Neural cell (in vitro differentiated cells): ENCODE results near the gene TULP3. TPM values are rescaled to one million over a fixed set of nuclear protein-coding genes. Genes with fewer than 3 reads are reported as not detected.

Source experiments
- H2AFZ ChIP-seq: fragments of 200-600, 300-800 bp; sonication (generic), shearing (Covaris generic); 2 replicates; pipeline ENCODE4 v1.6.0; 2014; ENCODE audit warnings: low read depth, mild to moderate bottlenecking, antibody characterized with exemption, low read length, moderate library complexity
- H3F3A ChIP-seq: fragments of 200-600 bp; shearing (Covaris generic); 2 replicates; pipeline ENCODE4 v1.6.1; 2016; ENCODE audit warnings: mild to moderate bottlenecking, moderate library complexity, mixed read lengths, antibody characterized with exemption, low read length; ENCODE audit not compliant: insufficient read depth, poor library complexity, severe bottlenecking
- H3K27ac ChIP-seq: fragments of 200-600, 300-800 bp; sonication (generic), shearing (Covaris generic); 2 replicates; pipeline ENCODE4 v1.5.1; 2014; ENCODE audit warnings: mild to moderate bottlenecking, low read length, moderate library complexity
- H3K27me3 ChIP-seq: fragments of 300-800, 200-600 bp; sonication (generic), shearing (Covaris generic); 2 replicates; pipeline ENCODE4 v1.6.0; 2014; ENCODE audit warnings: mild to moderate bottlenecking, low read depth, low read length, moderate library complexity; ENCODE audit not compliant: insufficient read depth
- H3K36me3 ChIP-seq: fragments of 300-800, 200-600 bp; sonication (generic), shearing (Covaris generic); 2 replicates; pipeline ENCODE4 v1.5.1; 2014; ENCODE audit warnings: mild to moderate bottlenecking, antibody characterized with exemption, low read length, moderate library complexity; ENCODE audit not compliant: insufficient read depth
- H3K4me2 ChIP-seq: fragments of 300-800, 200-600 bp; sonication (generic), shearing (Covaris generic); 2 replicates; pipeline ENCODE4 v1.6.0; 2014; ENCODE audit warnings: mild to moderate bottlenecking, low read length
- H3K4me3 ChIP-seq: fragments of 300-800, 200-600 bp; sonication (generic), shearing (Covaris generic); 2 replicates; pipeline ENCODE4 v1.5.1; 2014; ENCODE audit warnings: mild to moderate bottlenecking, low read length, moderate library complexity
- H3K79me2 ChIP-seq: fragments of 200-600 bp; shearing (Covaris generic); replicated peaks from 2 replicates; pipeline ENCODE4 v1.6.0; 2014; ENCODE audit warnings: mild to moderate bottlenecking, low read length, moderate library complexity; ENCODE audit not compliant: insufficient read depth
- H3K9ac ChIP-seq: fragments of 300-800, 200-600 bp; sonication (generic), shearing (Covaris generic); 2 replicates; pipeline ENCODE4 v1.6.1; 2016; ENCODE audit warnings: mild to moderate bottlenecking, low read length, mixed read lengths
- H3K9me2 ChIP-seq: fragments of 200-600 bp; shearing (Covaris generic); 2 replicates; pipeline ENCODE4 v1.6.1; 2016; ENCODE audit warnings: mild to moderate bottlenecking, low read length, mixed read lengths; ENCODE audit not compliant: insufficient read depth
- H3K9me3 ChIP-seq: fragments of 200-600, 300-800 bp; sonication (generic), shearing (Covaris generic); 2 replicates; pipeline ENCODE4 v1.6.1; 2016; ENCODE audit warnings: mild to moderate bottlenecking, mixed run types, low read length, moderate library complexity, mixed read lengths
- H4K20me1 ChIP-seq: fragments of 200-600 bp; shearing (Covaris generic); 2 replicates; pipeline ENCODE4 v1.6.1; 2016; ENCODE audit warnings: mild to moderate bottlenecking, mixed run types; ENCODE audit not compliant: insufficient read depth
- EP300 ChIP-seq: fragments of 450-650 bp; conservative IDR thresholded peaks from 2 replicates; pipeline ENCODE4 v1.6.1; 2014; ENCODE audit warnings: antibody characterized with exemption, mild to moderate bottlenecking, moderate library complexity; ENCODE audit not compliant: poor library complexity, severe bottlenecking
- EZH2 ChIP-seq: fragments of 200-600, 300-800 bp; shearing (Covaris generic), sonication (generic); IDR thresholded peaks from 2 replicates; pipeline ENCODE4 v1.6.1; 2014; ENCODE audit warnings: antibody characterized with exemption, low read length, borderline replicate concordance, mild to moderate bottlenecking; ENCODE audit not compliant: insufficient read depth, poor library complexity, severe bottlenecking
- POLR2AphosphoS5 ChIP-seq: IDR thresholded peaks from 2 replicates; pipeline ENCODE4 v1.6.1; 2012
- RAD21 ChIP-seq: fragments of 450-650 bp; conservative IDR thresholded peaks from 2 replicates; pipeline ENCODE4 v1.6.1; 2014; ENCODE audit warnings: antibody characterized with exemption, mild to moderate bottlenecking, moderate library complexity
- SMC3 ChIP-seq: fragments of 450-650 bp; conservative IDR thresholded peaks from 2 replicates; pipeline ENCODE4 v1.6.1; 2014; ENCODE audit warnings: antibody characterized with exemption, mild to moderate bottlenecking, moderate library complexity; ENCODE audit not compliant: poor library complexity
- TAF1 ChIP-seq: IDR thresholded peaks from 2 replicates; pipeline ENCODE4 v1.6.1; 2012; ENCODE audit warnings: low read depth
- polyA plus RNA-seq: library from polyadenylated mRNA; depleted of rRNA; stranded (reverse); fragments of >200 nt; gene quantifications from 2 replicates; pipeline ENCODE4 v1.2.3, GENCODE V29; 2014
- TF ChIP-seq, protein P1 (sequence below): fragments of 450-650 bp; IDR thresholded peaks from 2 replicates; pipeline ENCODE4 v1.5.1; 2014; ENCODE audit warnings: antibody characterized with exemption, mild to moderate bottlenecking, moderate library complexity; ENCODE audit not compliant: poor library complexity, severe bottlenecking
- TF ChIP-seq, protein P2 (sequence below): IDR thresholded peaks from 2 replicates; pipeline ENCODE4 v1.6.1; 2012; ENCODE audit warnings: borderline replicate concordance

Gene TULP3
- polyA plus RNA-seq, 1 donor from 2014 or later, result 9.3 TPM

DNA sequence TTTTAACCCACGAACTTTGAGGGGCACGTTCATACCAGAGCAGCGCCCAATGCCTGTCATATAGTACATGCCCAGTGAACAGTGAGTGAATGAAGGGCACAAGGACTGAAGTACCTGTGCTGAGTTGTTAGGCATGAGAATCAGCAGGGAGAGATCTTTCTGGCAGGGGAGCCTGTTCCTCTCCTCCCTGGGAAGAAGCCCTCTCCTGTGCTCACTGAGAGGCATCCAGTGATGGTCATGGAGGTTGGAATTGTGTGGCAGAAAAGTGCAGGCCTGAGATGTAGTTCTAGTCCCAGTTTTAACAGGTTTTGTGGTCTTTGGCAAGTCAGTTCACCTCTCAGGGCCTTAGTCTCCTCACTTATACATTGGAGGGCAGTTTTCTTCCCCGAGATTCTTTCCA is 89.1 kb downstream of the TULP3 start:
- Histone ChIP-seq H3K27me3 (no peaks in the 10 kb centered on the region), H3K79me2 (no peaks in the 10 kb centered on the region), H3K36me3 (no peaks in the 10 kb centered on the region), H3K4me3 (no peak overlapping the region), H4K20me1 (no peaks in the 10 kb centered on the region), H3F3A (no peaks in the 10 kb centered on the region), H3K9ac (no peak overlapping the region), H3K4me2 (no peak overlapping the region), H3K27ac (no peak overlapping the region), H3K9me3 (no peaks in the 10 kb centered on the region), H2AFZ (no peak overlapping the region), H3K9me2 (no peaks in the 10 kb centered on the region)
- TF ChIP-seq EZH2 (no peak), POLR2AphosphoS5 (no peak), EP300 (no peak), TAF1 (no peak), RAD21 (no peak)

DNA sequence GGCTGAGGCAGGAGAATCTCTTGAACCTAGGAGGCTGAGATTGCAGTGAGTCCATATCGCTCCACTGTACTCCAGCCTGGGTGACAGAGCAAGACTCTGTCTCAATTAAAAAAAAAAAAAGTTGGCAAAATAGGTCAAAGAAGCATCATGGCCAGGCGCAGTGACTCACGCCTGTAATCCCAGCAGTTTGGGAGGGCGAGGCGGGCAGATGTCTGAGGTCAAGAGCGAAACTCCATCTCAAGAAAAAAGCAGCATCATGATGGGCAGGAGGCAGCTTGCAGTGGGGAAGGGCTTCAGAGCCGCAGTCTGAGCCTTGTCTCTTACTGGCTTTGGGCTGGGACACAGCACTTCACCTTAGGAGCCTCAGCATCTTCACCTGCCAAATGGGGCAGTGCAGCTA is 89.9 kb downstream of the TULP3 start:
- no peaks in the 10 kb centered on the region for H3F3A ChIP-seq
- H3K27me3 ChIP-seq, result no peaks in the 10 kb centered on the region
- H3K4me3 ChIP-seq, result no peak overlapping the region
- H3K4me2 ChIP-seq, result no peak overlapping the region
- H3K27ac ChIP-seq, result no peak overlapping the region
- no peaks in the 10 kb centered on the region for H3K9me2 ChIP-seq
- no peaks in the 10 kb centered on the region for H3K79me2 ChIP-seq
- H3K9ac ChIP-seq, result no peak overlapping the region
- H4K20me1 ChIP-seq, result no peaks in the 10 kb centered on the region
- no peak overlapping the region for H2AFZ ChIP-seq
- H3K9me3 ChIP-seq, result no peaks in the 10 kb centered on the region
- TF ChIP-seq POLR2AphosphoS5, result no peak
- no peak for TF ChIP-seq EZH2
- no peaks in the 10 kb centered on the region for H3K36me3 ChIP-seq

DNA sequence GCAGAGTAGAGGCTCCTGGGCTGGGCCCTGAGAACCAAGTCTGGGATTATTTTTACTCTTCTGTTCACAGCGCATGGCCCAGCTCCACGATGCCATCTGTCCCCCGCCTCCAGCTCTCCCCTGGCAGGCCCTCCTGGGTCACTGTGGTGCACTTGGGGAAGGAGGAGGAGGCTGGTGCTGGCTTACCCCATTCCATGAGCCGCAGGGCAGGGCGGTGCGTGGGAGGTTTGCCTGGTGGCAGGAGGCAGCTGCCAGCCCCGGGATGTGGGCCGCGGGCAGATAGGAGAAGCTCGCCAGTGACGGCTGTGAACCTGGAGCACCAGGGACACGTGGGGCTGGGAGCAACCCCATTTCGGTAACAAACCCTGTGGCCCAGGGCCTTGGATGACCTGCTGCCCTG is 91.7 kb downstream of the TULP3 start:
- no peaks in the 10 kb centered on the region for H4K20me1 ChIP-seq
- no peak overlapping the region for H3K9ac ChIP-seq
- H3F3A ChIP-seq, result no peaks in the 10 kb centered on the region
- H3K27me3 ChIP-seq, result no peaks in the 10 kb centered on the region
- no peak overlapping the region for H3K27ac ChIP-seq
- H3K9me2 ChIP-seq, result no peaks in the 10 kb centered on the region
- H3K4me2 ChIP-seq, result no peak overlapping the region
- TF ChIP-seq, protein P1, sequence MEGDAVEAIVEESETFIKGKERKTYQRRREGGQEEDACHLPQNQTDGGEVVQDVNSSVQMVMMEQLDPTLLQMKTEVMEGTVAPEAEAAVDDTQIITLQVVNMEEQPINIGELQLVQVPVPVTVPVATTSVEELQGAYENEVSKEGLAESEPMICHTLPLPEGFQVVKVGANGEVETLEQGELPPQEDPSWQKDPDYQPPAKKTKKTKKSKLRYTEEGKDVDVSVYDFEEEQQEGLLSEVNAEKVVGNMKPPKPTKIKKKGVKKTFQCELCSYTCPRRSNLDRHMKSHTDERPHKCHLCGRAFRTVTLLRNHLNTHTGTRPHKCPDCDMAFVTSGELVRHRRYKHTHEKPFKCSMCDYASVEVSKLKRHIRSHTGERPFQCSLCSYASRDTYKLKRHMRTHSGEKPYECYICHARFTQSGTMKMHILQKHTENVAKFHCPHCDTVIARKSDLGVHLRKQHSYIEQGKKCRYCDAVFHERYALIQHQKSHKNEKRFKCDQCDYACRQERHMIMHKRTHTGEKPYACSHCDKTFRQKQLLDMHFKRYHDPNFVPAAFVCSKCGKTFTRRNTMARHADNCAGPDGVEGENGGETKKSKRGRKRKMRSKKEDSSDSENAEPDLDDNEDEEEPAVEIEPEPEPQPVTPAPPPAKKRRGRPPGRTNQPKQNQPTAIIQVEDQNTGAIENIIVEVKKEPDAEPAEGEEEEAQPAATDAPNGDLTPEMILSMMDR, result no peak
- TF ChIP-seq TAF1, result no peak
- no peak for TF ChIP-seq POLR2AphosphoS5
- no peak for TF ChIP-seq SMC3
- no peak for TF ChIP-seq RAD21
- TF ChIP-seq EZH2, result no peak
- TF ChIP-seq, protein P2, sequence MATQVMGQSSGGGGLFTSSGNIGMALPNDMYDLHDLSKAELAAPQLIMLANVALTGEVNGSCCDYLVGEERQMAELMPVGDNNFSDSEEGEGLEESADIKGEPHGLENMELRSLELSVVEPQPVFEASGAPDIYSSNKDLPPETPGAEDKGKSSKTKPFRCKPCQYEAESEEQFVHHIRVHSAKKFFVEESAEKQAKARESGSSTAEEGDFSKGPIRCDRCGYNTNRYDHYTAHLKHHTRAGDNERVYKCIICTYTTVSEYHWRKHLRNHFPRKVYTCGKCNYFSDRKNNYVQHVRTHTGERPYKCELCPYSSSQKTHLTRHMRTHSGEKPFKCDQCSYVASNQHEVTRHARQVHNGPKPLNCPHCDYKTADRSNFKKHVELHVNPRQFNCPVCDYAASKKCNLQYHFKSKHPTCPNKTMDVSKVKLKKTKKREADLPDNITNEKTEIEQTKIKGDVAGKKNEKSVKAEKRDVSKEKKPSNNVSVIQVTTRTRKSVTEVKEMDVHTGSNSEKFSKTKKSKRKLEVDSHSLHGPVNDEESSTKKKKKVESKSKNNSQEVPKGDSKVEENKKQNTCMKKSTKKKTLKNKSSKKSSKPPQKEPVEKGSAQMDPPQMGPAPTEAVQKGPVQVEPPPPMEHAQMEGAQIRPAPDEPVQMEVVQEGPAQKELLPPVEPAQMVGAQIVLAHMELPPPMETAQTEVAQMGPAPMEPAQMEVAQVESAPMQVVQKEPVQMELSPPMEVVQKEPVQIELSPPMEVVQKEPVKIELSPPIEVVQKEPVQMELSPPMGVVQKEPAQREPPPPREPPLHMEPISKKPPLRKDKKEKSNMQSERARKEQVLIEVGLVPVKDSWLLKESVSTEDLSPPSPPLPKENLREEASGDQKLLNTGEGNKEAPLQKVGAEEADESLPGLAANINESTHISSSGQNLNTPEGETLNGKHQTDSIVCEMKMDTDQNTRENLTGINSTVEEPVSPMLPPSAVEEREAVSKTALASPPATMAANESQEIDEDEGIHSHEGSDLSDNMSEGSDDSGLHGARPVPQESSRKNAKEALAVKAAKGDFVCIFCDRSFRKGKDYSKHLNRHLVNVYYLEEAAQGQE, result no peak
- no peak for TF ChIP-seq EP300
- H3K9me3 ChIP-seq, result peaks cover 5% of the 10 kb centered on the region
- no peaks in the 10 kb centered on the region for H3K36me3 ChIP-seq
- no peak overlapping the region for H2AFZ ChIP-seq
- no peaks in the 10 kb centered on the region for H3K79me2 ChIP-seq
- H3K4me3 ChIP-seq, result no peak overlapping the region
